ENCODE results near the gene ZNF605. TPM values are rescaled to one million over a fixed set of nuclear protein-coding genes. Genes with fewer than 3 reads are reported as not detected.
"Not testable (repeated sequence)": the region's sequence is repeated elsewhere in the genome, so short reads cannot be mapped to it uniquely, and the experiment has no call there.

ZNF605 gene
- total RNA-seq, 1 experiment from 2014 or later: 2.5 TPM

GRCh38 chr12:132949936-132950837 lies 5.9 kb downstream of the ZNF605 start:
- DNase-seq (ENCODE audit: low read depth): no peak

GRCh38 chr12:132948146-132949066 lies 7.7 kb downstream of the ZNF605 start:
- DNase-seq (ENCODE audit: low read depth): no peak

GRCh38 chr12:132946246-132946820 lies 9.8 kb downstream of the ZNF605 start:
- no peak for DNase-seq (ENCODE audit: low read depth)

- DNase-seq (ENCODE audit: low read depth): no peak
Measured at GRCh38 chr12:132945806-132946205, 10.3 kb downstream of the ZNF605 start.

GRCh38 chr12:132942611-132943010 lies 13.5 kb downstream of the ZNF605 start:
- no peak for DNase-seq (ENCODE audit: low read depth)

- no peak for DNase-seq (ENCODE audit: low read depth)
Measured at GRCh38 chr12:132941336-132941954, 14.7 kb downstream of the ZNF605 start.

GRCh38 chr12:132940071-132940719 lies 15.9 kb downstream of the ZNF605 start:
- DNase-seq (ENCODE audit: low read depth): no peak

GRCh38 chr12:132938807-132939206 lies 17.3 kb downstream of the ZNF605 start:
- DNase-seq (ENCODE audit: low read depth): not testable (repeated sequence)

GRCh38 chr12:132937476-132937875 lies 18.6 kb downstream of the ZNF605 start:
- no peak for DNase-seq (ENCODE audit: low read depth)

- not testable (repeated sequence) for DNase-seq (ENCODE audit: low read depth)
Measured at GRCh38 chr12:132936921-132937320, 19.2 kb downstream of the ZNF605 start.

- no peak for DNase-seq (ENCODE audit: low read depth)
Measured at GRCh38 chr12:132936163-132936562, 19.9 kb downstream of the ZNF605 start.

- DNase-seq (ENCODE audit: low read depth): no peak
Measured at GRCh38 chr12:132926415-132926833, 29.7 kb downstream of the ZNF605 start.

GRCh38 chr12:132925597-132926414 lies 30.3 kb downstream of the ZNF605 start:
- DNase-seq (ENCODE audit: low read depth): no peak

GRCh38 chr12:132924356-132924755 lies 31.8 kb downstream of the ZNF605 start:
- DNase-seq (ENCODE audit: low read depth): no peak

GRCh38 chr12:132923356-132923909 lies 32.7 kb downstream of the ZNF605 start:
- DNase-seq (ENCODE audit: low read depth): no peak

GRCh38 chr12:132922676-132923075 lies 33.4 kb downstream of the ZNF605 start:
- DNase-seq (ENCODE audit: low read depth): no peak

GRCh38 chr12:132921685-132922084 lies 34.4 kb downstream of the ZNF605 start:
- DNase-seq (ENCODE audit: low read depth): no peak

GRCh38 chr12:132918680-132919079 lies 37.4 kb downstream of the ZNF605 start:
- no peak for DNase-seq (ENCODE audit: low read depth)

GRCh38 chr12:132909030-132909368 lies 47.1 kb downstream of the ZNF605 start:
- DNase-seq (ENCODE audit: low read depth): no peak

Data from Daoy (cell line).